ENCODE data around the gene GSTA1.
"Not testable (repeated sequence)": the region's sequence is repeated elsewhere in the genome, so short reads cannot be mapped to it uniquely, and the experiment has no call there.

The GSTA1 gene

DNA sequence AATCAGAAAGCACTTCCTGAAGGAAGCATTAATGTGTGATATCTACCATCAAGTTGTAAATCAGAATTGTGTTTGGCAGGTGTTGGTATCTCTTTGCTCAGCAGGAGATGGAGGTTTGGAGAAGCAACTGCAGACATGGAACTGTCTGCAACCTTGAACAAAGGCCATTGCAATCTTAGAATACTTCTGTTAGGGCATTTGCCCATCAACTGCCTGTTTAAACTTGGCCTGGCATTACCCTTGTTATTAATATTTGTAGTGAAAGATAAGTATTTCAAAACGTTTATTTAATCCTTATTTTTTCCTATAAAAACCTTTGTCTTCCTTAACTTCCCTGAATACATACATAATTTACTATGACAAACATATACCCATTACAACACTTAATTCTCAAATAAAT is 22.9 kb upstream of the GSTA1 start:
- Histone ChIP-seq H3K4me1 (no peaks in the 10 kb centered on the region), H3K27ac (no peak overlapping the region), H3K27me3 (no peaks in the 10 kb centered on the region), H3K4me3 (no peak overlapping the region), H3K36me3 (no peaks in the 10 kb centered on the region), H3K9me3 (peaks cover 0 to 6% (median 0%) of the 10 kb centered on the region in 3 donors)
- intact Hi-C loops (cut with DNase I; ENCODE audit: low total_unique reads) = no loop called here
- no peak for DNase-seq
- TF ChIP-seq, protein P1, sequence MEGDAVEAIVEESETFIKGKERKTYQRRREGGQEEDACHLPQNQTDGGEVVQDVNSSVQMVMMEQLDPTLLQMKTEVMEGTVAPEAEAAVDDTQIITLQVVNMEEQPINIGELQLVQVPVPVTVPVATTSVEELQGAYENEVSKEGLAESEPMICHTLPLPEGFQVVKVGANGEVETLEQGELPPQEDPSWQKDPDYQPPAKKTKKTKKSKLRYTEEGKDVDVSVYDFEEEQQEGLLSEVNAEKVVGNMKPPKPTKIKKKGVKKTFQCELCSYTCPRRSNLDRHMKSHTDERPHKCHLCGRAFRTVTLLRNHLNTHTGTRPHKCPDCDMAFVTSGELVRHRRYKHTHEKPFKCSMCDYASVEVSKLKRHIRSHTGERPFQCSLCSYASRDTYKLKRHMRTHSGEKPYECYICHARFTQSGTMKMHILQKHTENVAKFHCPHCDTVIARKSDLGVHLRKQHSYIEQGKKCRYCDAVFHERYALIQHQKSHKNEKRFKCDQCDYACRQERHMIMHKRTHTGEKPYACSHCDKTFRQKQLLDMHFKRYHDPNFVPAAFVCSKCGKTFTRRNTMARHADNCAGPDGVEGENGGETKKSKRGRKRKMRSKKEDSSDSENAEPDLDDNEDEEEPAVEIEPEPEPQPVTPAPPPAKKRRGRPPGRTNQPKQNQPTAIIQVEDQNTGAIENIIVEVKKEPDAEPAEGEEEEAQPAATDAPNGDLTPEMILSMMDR (IDR thresholded peaks at IDR 0.05) = no peak

DNA sequence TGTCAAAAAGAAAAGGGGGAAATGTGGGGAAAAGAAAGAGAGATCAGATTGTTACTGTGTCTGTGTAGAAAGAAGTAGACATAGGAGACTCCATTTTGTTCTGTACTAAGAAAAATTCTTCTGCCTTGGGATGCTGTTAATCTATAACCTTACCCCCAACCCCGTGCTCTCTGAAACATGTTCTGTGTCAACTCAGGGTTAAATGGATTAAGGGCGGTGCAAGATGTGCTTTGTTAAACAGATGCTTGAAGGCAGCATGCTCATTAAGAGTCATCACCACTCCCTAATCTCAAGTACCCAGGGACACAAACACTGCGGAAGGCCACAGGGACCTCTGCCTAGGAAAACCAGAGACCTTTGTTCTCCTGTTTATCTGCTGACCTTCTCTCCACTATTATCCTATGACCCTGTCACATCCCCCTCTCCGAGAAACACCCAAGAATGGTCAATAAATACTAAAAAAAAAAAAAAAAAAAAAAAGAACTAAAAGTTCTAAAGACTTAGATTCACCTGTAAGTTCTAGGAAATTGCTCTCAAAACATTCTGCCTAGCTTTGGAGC is 22.4 kb upstream of the GSTA1 start:
- intact Hi-C loops (cut with DNase I; ENCODE audit: low total_unique reads); H3K27ac ChIP-seq; H3K36me3 ChIP-seq; DNase-seq; H3K27me3 ChIP-seq; H3K4me1 ChIP-seq; H3K4me3 ChIP-seq: not testable (repeated sequence)
- H3K9me3 ChIP-seq = peaks cover 0 to 11% (median 0%) of the 10 kb centered on the region in 3 donors

DNA sequence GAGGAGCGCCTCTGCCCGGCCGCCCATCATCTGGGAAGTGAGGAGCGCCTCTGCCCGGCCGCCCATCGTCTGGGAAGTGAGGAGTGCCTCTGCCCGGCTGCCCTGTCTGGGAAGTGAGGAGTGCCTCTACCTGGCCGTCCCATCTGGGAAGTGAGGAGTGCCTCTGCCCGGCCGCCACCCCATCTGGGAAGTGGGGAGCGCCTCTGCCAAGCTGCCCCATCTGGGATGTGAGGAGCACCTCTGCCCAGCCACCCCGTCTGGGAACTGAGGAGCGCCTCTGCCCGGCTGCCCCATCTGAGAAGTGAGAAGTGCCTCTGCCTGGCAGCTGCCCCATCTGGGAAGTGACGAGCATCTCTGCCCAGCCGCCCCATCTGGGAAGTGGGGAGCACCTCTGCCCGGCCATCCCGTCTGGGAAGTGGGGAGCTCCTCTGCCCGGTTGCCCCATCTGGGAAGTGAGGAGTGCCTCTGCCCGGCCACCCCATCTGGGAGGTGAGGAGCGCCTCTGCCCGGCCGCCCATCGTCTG is 21.7 kb upstream of the GSTA1 start:
- H3K27ac ChIP-seq; H3K27me3 ChIP-seq; intact Hi-C loops (cut with DNase I; ENCODE audit: low total_unique reads); DNase-seq; H3K4me3 ChIP-seq; H3K36me3 ChIP-seq; H3K4me1 ChIP-seq: not testable (repeated sequence)
- H3K9me3 ChIP-seq = peaks cover 0 to 12% (median 0%) of the 10 kb centered on the region in 3 donors

DNA sequence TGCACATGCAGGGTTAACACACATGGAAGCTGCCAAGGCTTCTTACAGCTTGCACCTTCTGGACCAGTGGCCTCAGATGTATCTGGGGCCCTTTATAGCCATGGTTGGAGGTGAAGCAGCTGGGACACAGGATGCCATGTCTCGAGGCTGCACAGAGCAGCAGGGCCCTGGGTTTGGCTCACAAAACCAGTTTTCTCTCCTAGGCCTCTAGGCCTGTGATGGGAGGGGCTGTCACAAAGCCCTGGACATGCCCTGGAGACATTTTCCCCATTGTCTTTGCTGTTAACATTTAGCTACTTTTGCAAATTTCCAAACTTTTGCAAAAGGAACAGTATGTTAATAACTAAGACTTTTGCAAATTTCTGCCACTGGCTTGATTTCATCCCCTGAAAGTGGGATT is 18.2 kb upstream of the GSTA1 start:
- Histone ChIP-seq H3K27ac (no peak overlapping the region), H3K9me3 (peaks cover 0 to 12% (median 0%) of the 10 kb centered on the region in 3 donors), H3K4me1 (peaks cover 0 to 15% (median 4%) of the 10 kb centered on the region in 4 donors), H3K4me3 (no peak overlapping the region), H3K36me3 (no peaks in the 10 kb centered on the region), H3K27me3 (no peaks in the 10 kb centered on the region)
- TF ChIP-seq, protein P1 (IDR thresholded peaks at IDR 0.05) = no peak
- no peak for DNase-seq
- intact Hi-C loops (cut with DNase I; ENCODE audit: low total_unique reads) = no loop called here

DNA sequence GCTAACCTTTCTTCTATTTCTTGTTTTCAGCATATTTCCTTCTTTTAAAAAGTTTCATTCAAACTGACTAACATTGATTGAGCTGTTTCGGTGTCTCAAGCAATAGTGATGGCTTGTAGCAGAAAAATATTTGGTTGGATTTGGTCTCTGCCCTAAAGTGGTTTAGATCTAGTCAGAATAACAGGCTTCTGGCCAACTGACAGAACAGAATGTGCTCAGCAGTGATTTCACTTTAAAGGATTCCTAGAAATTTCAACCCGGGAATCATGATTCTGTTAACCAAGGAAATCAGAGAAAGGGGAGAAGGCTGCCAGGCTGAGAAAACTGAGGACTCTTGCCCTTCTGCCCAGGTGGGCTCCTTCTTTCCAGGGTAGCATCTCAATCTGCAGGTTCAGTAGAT is 16.6 kb upstream of the GSTA1 start:
- Histone ChIP-seq H3K4me3 (no peak overlapping the region), H3K27ac (peak overlapping the region; percentile 17 to 35), H3K36me3 (no peaks in the 10 kb centered on the region), H3K9me3 (peaks cover 0 to 12% (median 0%) of the 10 kb centered on the region in 3 donors), H3K27me3 (no peaks in the 10 kb centered on the region), H3K4me1 (peaks cover 0 to 18% (median 6%) of the 10 kb centered on the region in 4 donors)
- no peak for DNase-seq
- TF ChIP-seq, protein P1 (IDR thresholded peaks at IDR 0.05) = no peak
- intact Hi-C loops (cut with DNase I; ENCODE audit: low total_unique reads) = no loop called here

DNA sequence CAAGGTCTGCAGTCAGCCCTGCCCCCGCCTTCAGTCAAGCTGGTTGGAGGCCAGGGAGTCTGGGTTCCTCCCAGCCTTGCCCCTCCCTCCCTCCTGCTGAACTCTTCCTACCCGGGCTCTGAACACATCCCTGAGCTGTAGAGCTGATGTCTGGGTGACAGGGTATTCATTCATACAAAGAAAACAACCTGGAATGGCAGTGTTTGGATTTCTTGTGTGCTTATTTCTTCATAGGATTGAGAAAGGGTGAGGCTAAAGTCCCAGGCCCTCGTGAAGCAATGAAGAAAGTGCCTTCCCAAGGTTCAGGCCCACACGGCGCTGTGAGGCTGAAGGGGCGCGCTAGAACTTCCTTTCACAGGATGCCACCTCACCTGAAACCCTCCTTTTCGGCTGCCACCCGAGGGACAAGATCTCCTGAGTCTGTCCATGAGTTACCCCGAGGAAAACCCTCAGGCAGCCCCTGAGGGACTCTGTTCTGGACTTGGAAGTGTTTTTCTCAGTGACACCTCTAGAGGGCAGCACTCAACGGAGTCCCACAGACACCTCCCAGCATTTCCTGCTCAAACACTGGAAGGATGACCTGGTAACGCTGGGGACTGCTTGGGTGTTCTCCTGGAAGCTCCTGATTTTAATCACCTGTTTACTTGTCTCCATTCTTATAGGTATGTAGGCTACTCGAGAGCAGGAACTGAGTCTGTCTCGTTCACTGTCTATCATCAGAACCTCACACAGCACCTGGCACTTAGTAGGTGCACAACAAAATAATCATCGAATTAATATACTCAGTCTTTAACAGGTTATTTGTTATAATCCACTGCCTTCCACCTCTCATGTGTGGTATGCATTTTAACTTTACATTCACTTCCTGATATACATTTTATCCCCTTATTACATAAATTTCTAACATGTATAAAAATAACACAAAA is 11.8 kb upstream of the GSTA1 start:
- no peak overlapping the region for H3K4me3 ChIP-seq
- no peaks in the 10 kb centered on the region for H3K9me3 ChIP-seq
- H3K27ac ChIP-seq = no peak overlapping the region
- no peaks in the 10 kb centered on the region for H3K36me3 ChIP-seq
- H3K4me1 ChIP-seq = peaks cover 0 to 11% (median 4%) of the 10 kb centered on the region in 4 donors
- intact Hi-C loops (cut with DNase I; ENCODE audit: low total_unique reads) = no loop called here
- TF ChIP-seq, protein P1 (IDR thresholded peaks at IDR 0.05) = peak; percentile 41 to 58
- DNase-seq = peak in 1 of 2 donors; percentile 25
- H3K27me3 ChIP-seq = no peaks in the 10 kb centered on the region

DNA sequence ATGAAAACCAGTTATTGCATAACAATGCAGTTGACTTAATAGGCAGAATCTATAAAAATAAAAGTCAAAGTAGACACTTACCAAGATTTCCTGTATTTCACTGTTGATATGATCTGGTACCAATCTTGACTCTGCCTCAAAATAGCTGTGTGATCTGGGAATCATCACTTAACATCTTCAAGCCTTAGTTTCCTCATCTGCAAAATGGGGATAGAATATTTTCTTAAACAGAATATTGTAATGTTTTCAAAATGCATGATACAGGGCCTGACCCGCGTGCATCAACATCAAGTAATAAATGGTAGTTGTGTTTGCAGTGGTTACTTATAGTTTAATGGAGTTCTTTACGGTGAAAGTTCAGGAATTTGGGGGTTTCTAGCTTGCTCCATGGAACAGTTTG is 10.9 kb upstream of the GSTA1 start:
- intact Hi-C loops (cut with DNase I; ENCODE audit: low total_unique reads); H3K36me3 ChIP-seq; H3K27ac ChIP-seq; H3K27me3 ChIP-seq; DNase-seq; H3K9me3 ChIP-seq; H3K4me3 ChIP-seq; H3K4me1 ChIP-seq: not testable (repeated sequence)

DNA sequence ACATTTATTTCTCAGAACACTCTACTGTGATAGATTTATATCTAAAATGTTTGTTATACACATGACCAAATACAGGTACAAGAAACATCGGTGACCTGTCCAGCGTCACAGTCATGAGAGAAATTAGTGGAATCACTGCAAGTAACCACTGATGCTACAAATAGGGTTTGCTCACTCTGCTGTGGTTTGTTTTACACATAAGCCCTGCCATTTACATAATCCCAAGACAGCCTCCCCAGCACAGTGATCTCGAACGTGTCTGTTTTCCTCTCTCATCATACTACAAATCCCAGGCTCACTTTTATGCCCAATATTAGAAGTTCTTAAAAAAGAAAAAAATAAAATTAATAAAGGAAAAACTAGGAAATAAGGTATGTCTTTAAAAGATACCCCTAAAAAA is 6.2 kb upstream of the GSTA1 start:
- H3K9me3 ChIP-seq; intact Hi-C loops (cut with DNase I; ENCODE audit: low total_unique reads); H3K4me1 ChIP-seq; H3K27ac ChIP-seq; DNase-seq; H3K36me3 ChIP-seq; H3K27me3 ChIP-seq; H3K4me3 ChIP-seq: not testable (repeated sequence)
